ENCODE data around the gene KSR1.

- no peak for TF ChIP-seq CTCF (IDR thresholded peaks at IDR 0.05)
- TF ChIP-seq POLR2A (IDR thresholded peaks at IDR 0.05): no peak
Observed at GRCh38 chr17:27649929-27650328, 193.7 kb downstream of the KSR1 start.

All from uterus (tissue), 2 donors.